GM06990 (cell line): ENCODE results near the gene MS4A13.

Experiments
- DNase-seq: peaks from one replicate; pipeline ENCODE4 v3.0.0-alpha.2; 2011; ENCODE audit not compliant: insufficient read length; ENCODE audit errors: extremely low read depth
- H3K27me3 ChIP-seq: replicated peaks from 2 replicates; pipeline ENCODE4 v1.6.0; 2011; ENCODE audit warnings: low read length; ENCODE audit not compliant: control insufficient read depth, insufficient read depth
- H3K36me3 ChIP-seq: 2 replicates; pipeline ENCODE4 v1.5.1; 2011; ENCODE audit warnings: low read length; ENCODE audit not compliant: control insufficient read depth, insufficient read depth
- H3K4me3 ChIP-seq: replicated peaks from 2 replicates; pipeline ENCODE4 v1.5.1; 2011; ENCODE audit warnings: low read depth, mild to moderate bottlenecking, control low read depth, low read length
- TF ChIP-seq, protein P1 (sequence below): IDR thresholded peaks from 2 replicates; pipeline ENCODE4 v1.5.1; 2011; ENCODE audit warnings: low read length, control low read depth, mild to moderate bottlenecking, inconsistent platforms; ENCODE audit not compliant: insufficient read depth, poor library complexity, severe bottlenecking

The MS4A13 gene

DNA sequence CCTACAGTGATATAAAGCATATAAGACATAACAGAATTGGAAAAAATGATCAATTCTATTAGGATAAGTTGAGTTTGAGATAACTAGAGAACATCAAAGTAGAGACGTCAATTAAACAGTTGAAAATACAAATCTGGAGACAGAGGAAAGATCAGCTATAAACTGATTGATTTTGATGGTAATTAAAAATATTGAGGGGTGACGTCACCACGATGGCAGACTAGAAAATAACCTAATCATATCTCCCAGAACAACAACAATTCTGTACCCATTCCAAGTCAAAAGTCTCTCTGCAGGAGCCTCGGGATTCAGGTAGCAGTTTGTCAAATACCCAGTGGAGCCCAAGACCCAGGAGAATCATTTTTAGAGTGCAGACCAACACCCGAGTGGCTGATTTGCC is 28.9 kb downstream of the MS4A13 start:
- H3K4me3 ChIP-seq, result no peak overlapping the region
- TF ChIP-seq, protein P1, sequence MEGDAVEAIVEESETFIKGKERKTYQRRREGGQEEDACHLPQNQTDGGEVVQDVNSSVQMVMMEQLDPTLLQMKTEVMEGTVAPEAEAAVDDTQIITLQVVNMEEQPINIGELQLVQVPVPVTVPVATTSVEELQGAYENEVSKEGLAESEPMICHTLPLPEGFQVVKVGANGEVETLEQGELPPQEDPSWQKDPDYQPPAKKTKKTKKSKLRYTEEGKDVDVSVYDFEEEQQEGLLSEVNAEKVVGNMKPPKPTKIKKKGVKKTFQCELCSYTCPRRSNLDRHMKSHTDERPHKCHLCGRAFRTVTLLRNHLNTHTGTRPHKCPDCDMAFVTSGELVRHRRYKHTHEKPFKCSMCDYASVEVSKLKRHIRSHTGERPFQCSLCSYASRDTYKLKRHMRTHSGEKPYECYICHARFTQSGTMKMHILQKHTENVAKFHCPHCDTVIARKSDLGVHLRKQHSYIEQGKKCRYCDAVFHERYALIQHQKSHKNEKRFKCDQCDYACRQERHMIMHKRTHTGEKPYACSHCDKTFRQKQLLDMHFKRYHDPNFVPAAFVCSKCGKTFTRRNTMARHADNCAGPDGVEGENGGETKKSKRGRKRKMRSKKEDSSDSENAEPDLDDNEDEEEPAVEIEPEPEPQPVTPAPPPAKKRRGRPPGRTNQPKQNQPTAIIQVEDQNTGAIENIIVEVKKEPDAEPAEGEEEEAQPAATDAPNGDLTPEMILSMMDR, result no peak
- no peak for DNase-seq
- H3K36me3 ChIP-seq, result no peaks in the 10 kb centered on the region
- H3K27me3 ChIP-seq, result no peaks in the 10 kb centered on the region

DNA sequence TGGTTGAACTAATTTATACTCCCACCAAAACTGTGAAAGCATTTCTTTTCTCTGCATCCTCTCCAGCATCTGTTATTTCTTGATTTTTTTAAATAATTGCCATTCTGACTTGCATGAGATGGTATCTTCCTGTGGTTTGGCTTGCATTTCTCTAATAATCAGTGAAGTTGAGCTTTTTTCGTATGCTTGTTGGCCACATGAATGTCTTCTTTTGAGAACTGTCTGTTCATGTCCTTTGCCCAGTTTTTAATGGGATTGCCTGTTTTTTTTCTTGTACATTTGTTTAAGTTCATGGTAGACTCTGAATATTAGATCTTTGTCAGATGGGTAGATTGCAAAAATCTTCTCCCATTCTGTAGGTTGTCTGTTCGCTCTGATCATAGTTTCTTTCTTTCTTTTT is 46.1 kb downstream of the MS4A13 start:
- TF ChIP-seq, protein P1, result no peak
- Histone ChIP-seq H3K4me3 (no peak overlapping the region), H3K36me3 (no peaks in the 10 kb centered on the region), H3K27me3 (no peaks in the 10 kb centered on the region)
- no peak for DNase-seq

DNA sequence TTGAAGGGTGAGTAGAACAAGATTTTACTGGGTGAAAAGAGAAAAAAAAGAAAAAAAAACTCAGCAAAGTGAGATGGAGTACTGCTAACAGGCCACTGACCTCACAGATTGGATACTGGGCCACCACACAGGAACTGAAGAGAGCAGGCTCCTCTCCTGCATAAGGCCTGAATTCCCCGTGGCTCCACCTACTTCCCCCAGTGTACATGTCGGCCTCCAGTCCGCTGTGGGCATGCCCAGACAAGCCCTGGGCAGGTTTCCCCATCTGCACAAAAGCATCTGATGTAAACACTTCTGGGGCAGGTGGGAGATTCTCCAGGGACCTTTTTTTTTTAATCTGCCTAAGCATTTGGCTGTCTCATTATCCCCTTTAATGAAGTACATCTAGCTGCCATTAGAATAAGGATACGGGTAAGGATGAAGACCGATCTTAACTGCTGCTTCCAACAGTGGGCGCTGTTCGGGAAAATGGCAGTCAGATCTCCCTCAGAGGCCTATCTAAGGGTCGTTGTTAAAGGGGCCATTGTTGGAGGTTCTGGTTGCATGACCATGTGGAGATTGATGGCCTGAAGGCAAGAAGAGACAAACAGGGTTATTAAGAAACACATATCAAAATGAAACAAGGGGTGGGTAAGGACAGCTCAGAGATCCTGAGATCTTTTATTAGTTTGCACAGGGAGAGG is 48.5 kb downstream of the MS4A13 start:
- peak; percentile 21 for DNase-seq
- Histone ChIP-seq H3K4me3 (no peak overlapping the region), H3K36me3 (no peaks in the 10 kb centered on the region), H3K27me3 (no peaks in the 10 kb centered on the region)
- TF ChIP-seq, protein P1, result no peak

DNA sequence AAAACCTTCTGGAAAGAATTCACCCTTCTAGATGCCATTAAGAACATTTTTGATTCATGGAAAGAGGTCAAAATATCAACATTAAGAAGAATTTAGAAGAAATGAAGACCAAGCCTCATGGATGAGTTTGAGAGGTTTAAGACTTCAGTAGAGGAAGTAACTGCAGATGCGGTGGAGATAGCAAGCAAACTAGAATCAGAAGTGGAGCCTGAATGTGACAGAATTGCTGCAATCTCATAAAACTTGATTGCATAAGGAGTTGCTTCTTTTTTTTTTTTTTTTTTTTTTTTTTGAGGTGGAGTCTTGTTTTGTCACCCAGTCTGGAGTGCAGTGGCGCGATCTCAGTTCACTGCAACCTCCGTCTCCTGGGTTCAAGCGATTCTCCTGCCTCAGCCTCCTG is 51.6 kb downstream of the MS4A13 start:
- no peak for DNase-seq
- H3K36me3 ChIP-seq, result no peaks in the 10 kb centered on the region
- TF ChIP-seq, protein P1, result no peak
- H3K4me3 ChIP-seq, result no peak overlapping the region
- no peaks in the 10 kb centered on the region for H3K27me3 ChIP-seq

DNA sequence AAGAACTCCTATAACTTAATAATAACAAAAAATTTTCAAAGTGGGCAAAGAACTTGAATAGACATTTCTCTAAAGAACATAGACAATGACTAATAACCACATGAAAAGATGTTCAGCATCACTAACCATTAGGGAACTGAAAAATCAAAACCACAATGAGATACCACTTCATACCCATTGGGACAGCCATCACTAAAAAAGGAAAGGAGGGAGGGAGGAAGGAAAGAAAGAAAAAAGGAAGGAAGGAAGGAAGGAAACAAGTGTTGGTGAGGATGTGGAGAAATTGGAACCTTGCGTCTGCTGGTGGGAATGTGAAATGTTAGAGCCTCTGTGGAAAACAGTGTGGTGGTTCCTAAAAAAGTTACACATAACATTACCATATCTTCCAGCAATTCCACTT is 55.8 kb downstream of the MS4A13 start:
- no peaks in the 10 kb centered on the region for H3K27me3 ChIP-seq
- no peaks in the 10 kb centered on the region for H3K36me3 ChIP-seq
- H3K4me3 ChIP-seq, result no peak overlapping the region
- peak; percentile 18 for DNase-seq
- TF ChIP-seq, protein P1, result no peak

DNA sequence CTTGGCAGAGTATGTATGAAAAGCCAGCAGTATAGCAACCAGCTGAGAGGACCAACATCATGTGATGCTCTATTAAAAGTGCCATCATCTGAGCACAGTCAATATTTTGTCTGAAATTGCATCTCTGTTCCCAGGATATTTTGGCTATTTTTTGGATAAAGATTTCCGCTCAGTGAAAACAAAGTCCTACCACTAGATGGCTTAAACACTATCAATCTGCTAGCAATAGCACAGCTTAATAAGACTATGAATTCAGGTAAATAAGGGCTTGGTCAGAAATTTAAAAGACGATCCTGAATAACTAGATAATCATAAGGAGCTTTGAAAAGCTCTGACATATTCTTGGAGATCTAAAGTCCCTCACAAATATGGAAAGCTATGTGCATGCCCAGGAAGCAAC is 74.4 kb downstream of the MS4A13 start:
- TF ChIP-seq, protein P1, result peak; percentile 23
- Histone ChIP-seq H3K27me3 (no peaks in the 10 kb centered on the region), H3K4me3 (no peak overlapping the region), H3K36me3 (no peaks in the 10 kb centered on the region)
- DNase-seq, result no peak
